Measurements from ENCODE around the gene TP53I3. TPM values are rescaled to one million over a fixed set of nuclear protein-coding genes. Genes with fewer than 3 reads are reported as not detected.

TP53I3 gene
- total RNA-seq, 4 donors from 2014 or later: 83.2 to 257 (median 128) TPM

- in situ Hi-C loops (cut with MboI; ENCODE audit: low pct_ligation_motif_present in 1 of 4, low pct_unique_long_range_greater_than_20kb in 1 of 4, low sequenced_read_pairs in 3 of 4): no loop called here
- DNase-seq: no peak
- Histone ChIP-seq H3K4me3 (no peak overlapping the region), H3K4me1 (no peaks in the 10 kb centered on the region), H3K9me3 (no peaks in the 10 kb centered on the region), H3K27me3 (no peaks in the 10 kb centered on the region), H3K36me3 (peaks cover 0 to 7% (median 0%) of the 10 kb centered on the region in 4 donors), H3K27ac (no peak overlapping the region)
- TF ChIP-seq POLR2AphosphoS5 (IDR thresholded peaks at IDR 0.05): no peak
- TF ChIP-seq CTCF (IDR thresholded peaks at IDR 0.05): no peak
- no peak for TF ChIP-seq POLR2A (IDR thresholded peaks at IDR 0.05)
- no peak for TF ChIP-seq EP300 (IDR thresholded peaks at IDR 0.05; ENCODE audit: low read depth)
- WGBS, 2 donors (ENCODE audit: low coverage in 1 of 2): 93 to 100% methylated on average over 4 of the region's 4 CpGs
- intact Hi-C loops (cut with DNase I; ENCODE audit: low total_unique reads): no loop called here
Measured at GRCh38 chr2:24040511-24040910, 44.1 kb downstream of the TP53I3 start.

DNA sequence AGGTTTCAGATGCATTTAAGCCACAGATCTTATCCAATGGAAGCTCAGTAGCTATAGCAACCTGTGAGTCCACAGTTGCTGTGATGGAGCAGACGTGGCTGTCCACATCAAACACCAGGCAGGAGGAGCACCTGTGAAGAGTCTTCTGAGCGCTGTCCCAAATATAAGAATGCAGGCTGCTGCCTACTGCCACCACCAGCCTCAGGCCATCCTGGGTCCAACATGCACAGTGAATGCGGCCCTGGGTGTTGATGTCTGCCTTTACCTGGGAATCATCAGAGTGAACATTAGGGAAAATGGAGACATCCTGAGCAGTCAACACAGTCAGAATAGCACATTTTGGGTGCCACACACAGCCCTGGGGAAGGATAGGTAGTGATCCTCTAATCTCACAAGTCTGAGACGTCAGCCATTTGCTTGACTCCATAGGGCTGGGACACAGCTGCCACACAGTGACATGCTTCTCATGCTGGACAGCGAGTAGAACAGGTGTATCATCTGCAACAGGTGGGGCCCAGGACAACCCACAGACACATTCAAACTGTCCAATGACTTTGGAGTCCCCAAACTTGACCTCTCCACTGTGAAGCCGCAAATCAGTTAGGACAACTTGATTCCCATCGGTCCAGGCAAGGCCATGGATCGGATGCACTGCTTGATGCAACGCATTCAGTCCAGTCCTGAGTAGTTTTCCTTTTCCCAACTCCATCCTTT, 45.7 kb downstream of the TP53I3 start:
- Histone ChIP-seq H3K4me1 (no peaks in the 10 kb centered on the region), H3K36me3 (peaks cover 0 to 7% (median 0%) of the 10 kb centered on the region in 4 donors), H3K9me3 (no peaks in the 10 kb centered on the region), H3K4me3 (no peak overlapping the region), H3K27me3 (no peaks in the 10 kb centered on the region), H3K27ac (no peak overlapping the region)
- in situ Hi-C loops (cut with MboI; ENCODE audit: low pct_ligation_motif_present in 1 of 4, low pct_unique_long_range_greater_than_20kb in 1 of 4, low sequenced_read_pairs in 3 of 4): no loop called here
- intact Hi-C loops (cut with DNase I; ENCODE audit: low total_unique reads): no loop called here
- 96% methylated on average over 9 of the region's 9 CpGs; no CpG with 5 or more reads in 1 of the 2 donors for WGBS, 2 donors (ENCODE audit: low coverage in 1 of 2)
- no peak for DNase-seq
- TF ChIP-seq CTCF (IDR thresholded peaks at IDR 0.05) (no peak), EP300 (IDR thresholded peaks at IDR 0.05; ENCODE audit: low read depth) (no peak), POLR2A (IDR thresholded peaks at IDR 0.05) (no peak), POLR2AphosphoS5 (IDR thresholded peaks at IDR 0.05) (no peak)

Small RNAs within 50 kb of the gene (small RNA-seq; reads per million reads assigned to genes)
- gene RNU6-370P: 0 reads per million in 4 donors

Other genes starting within 250 kb of the TP53I3 start
- 10 to 100 TPM; 37.1 to 82.7 (median 40.7) TPM for gene ATAD2B, start 157.7 kb downstream of the TP53I3 start, total RNA-seq
- gene UBXN2A, start 144.4 kb downstream of the TP53I3 start, total RNA-seq: 10 to 100 TPM in 2 of 4 donors, 1 to 10 TPM in 2; 6.4 to 13.7 (median 10.8) TPM
- under 1 TPM in 1 of 4 donors, not detected in 3; 0.16 TPM for gene MFSD2B, start 74.7 kb downstream of the TP53I3 start, total RNA-seq
- gene WDCP, start 37.4 kb downstream of the TP53I3 start, total RNA-seq: 1 to 10 TPM; 1.5 to 4.0 (median 3.0) TPM
- gene FKBP1B, start 35.1 kb downstream of the TP53I3 start, total RNA-seq: 10 to 100 TPM in 1 of 4 donors, 1 to 10 TPM in 3; 6.0 to 27.3 (median 8.4) TPM
- 100 to 1,000 TPM in 1 of 4 donors, 10 to 100 TPM in 3; 17.3 to 104 (median 93.2) TPM for gene SF3B6, start 8.5 kb downstream of the TP53I3 start, total RNA-seq
- under 1 TPM in 1 of 4 donors, not detected in 3; 0.80 TPM for gene PFN4, start 38.5 kb upstream of the TP53I3 start, total RNA-seq
- gene FAM228B, start 38.6 kb upstream of the TP53I3 start, total RNA-seq: 10 to 100 TPM in 1 of 4 donors, 1 to 10 TPM in 2, under 1 TPM in 1; 0.75 to 17.8 (median 3.9) TPM
- gene FAM228A, start 90.2 kb upstream of the TP53I3 start, total RNA-seq: under 1 TPM in 1 of 4 donors, not detected in 3; 0.27 TPM